ENCODE results near the gene IGFBP5. TPM values are rescaled to one million over a fixed set of nuclear protein-coding genes. Genes with fewer than 3 reads are reported as not detected.

The IGFBP5 gene
- total RNA-seq, 1 experiment from 2014 or later = 3.9 TPM

GRCh38 chr2:216649574-216649973 lies 45.8 kb downstream of the IGFBP5 start:
- no peak overlapping the region for H3K27ac ChIP-seq (ENCODE audit: low read depth, low read length)
- POLR2A ChIA-PET = no interaction called here
- peaks cover 9% of the 10 kb centered on the region; the same call in 1 of the 2 replicates for H3K79me2 ChIP-seq (ENCODE audit: insufficient read depth, low read length)
- intact Hi-C loops (cut with micrococcal nuclease) = no loop called here
- ATAC-seq (no peak), DNase-seq (ENCODE audit: low read depth, low spot score) (no peak)
- H3K4me3 ChIP-seq (replicated peaks in 1 of 2; ENCODE audit: low read depth in 1 of 2, low read length in 2 of 2) = no peak overlapping the region
- RAD21 ChIA-PET (ENCODE audit: low non-redundant PET in 1 of 2, low total read pairs in 2 of 2, uncharacterized antibody in 2 of 2, unreplicated experiment in 2 of 2) = no interaction called here
- no peaks in the 10 kb centered on the region for H4K20me1 ChIP-seq (ENCODE audit: insufficient read depth)
- no peak overlapping the region for H3K4me2 ChIP-seq (ENCODE audit: low read length)
- TF ChIP-seq RAD21 (IDR thresholded peaks at IDR 0.05; ENCODE audit: low read depth) = no peak
- no peak for TF ChIP-seq YY1 (IDR thresholded peaks at IDR 0.05; ENCODE audit: extremely low read depth, insufficient replicate concordance, low read depth, low read length)
- no peak for TF ChIP-seq SIN3A (IDR thresholded peaks at IDR 0.05; ENCODE audit: low read depth)
- no peak for TF ChIP-seq SP1 (IDR thresholded peaks at IDR 0.05; ENCODE audit: low read depth)
- no peak for TF ChIP-seq POLR2AphosphoS5 (IDR thresholded peaks at IDR 0.05; ENCODE audit: low read depth, low read length)
- no peak for TF ChIP-seq TCF7L2 (IDR thresholded peaks at IDR 0.05; ENCODE audit: borderline replicate concordance, extremely low read depth, insufficient read depth, insufficient read length)
- TF ChIP-seq, protein P1, sequence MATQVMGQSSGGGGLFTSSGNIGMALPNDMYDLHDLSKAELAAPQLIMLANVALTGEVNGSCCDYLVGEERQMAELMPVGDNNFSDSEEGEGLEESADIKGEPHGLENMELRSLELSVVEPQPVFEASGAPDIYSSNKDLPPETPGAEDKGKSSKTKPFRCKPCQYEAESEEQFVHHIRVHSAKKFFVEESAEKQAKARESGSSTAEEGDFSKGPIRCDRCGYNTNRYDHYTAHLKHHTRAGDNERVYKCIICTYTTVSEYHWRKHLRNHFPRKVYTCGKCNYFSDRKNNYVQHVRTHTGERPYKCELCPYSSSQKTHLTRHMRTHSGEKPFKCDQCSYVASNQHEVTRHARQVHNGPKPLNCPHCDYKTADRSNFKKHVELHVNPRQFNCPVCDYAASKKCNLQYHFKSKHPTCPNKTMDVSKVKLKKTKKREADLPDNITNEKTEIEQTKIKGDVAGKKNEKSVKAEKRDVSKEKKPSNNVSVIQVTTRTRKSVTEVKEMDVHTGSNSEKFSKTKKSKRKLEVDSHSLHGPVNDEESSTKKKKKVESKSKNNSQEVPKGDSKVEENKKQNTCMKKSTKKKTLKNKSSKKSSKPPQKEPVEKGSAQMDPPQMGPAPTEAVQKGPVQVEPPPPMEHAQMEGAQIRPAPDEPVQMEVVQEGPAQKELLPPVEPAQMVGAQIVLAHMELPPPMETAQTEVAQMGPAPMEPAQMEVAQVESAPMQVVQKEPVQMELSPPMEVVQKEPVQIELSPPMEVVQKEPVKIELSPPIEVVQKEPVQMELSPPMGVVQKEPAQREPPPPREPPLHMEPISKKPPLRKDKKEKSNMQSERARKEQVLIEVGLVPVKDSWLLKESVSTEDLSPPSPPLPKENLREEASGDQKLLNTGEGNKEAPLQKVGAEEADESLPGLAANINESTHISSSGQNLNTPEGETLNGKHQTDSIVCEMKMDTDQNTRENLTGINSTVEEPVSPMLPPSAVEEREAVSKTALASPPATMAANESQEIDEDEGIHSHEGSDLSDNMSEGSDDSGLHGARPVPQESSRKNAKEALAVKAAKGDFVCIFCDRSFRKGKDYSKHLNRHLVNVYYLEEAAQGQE (IDR thresholded peaks at IDR 0.05; ENCODE audit: low read depth) = no peak
- TF ChIP-seq FOSL1 (IDR thresholded peaks at IDR 0.05; ENCODE audit: low read depth) = no peak
- no peak for TF ChIP-seq EZH2 (IDR thresholded peaks at IDR 0.05)
- TF ChIP-seq JUND (IDR thresholded peaks at IDR 0.05) = no peak
- TF ChIP-seq ZBTB33 (IDR thresholded peaks at IDR 0.05; ENCODE audit: extremely low read depth, insufficient replicate concordance, low read length) = no peak
- no peak for TF ChIP-seq ZNF274 (IDR thresholded peaks at IDR 0.05; ENCODE audit: low read depth, low read length)
- no peak for TF ChIP-seq POLR2A (IDR thresholded peaks at IDR 0.05; ENCODE audit: borderline replicate concordance, extremely low read depth, insufficient read depth, insufficient read length)
- no peak for TF ChIP-seq CTCF (IDR thresholded peaks at IDR 0.05 in 2 of 3, conservative IDR thresholded peaks at IDR 0.05 in 1 of 3; ENCODE audit: borderline replicate concordance in 1 of 3, insufficient read depth in 1 of 3, low read depth in 2 of 3, low read length in 2 of 3)
- TF ChIP-seq, protein P2, sequence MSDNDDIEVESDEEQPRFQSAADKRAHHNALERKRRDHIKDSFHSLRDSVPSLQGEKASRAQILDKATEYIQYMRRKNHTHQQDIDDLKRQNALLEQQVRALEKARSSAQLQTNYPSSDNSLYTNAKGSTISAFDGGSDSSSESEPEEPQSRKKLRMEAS (IDR thresholded peaks at IDR 0.05) = no peak
- TF ChIP-seq ATF3 (IDR thresholded peaks at IDR 0.05) = no peak
- no peak for TF ChIP-seq EZH2phosphoT487 (IDR thresholded peaks at IDR 0.05; ENCODE audit: borderline replicate concordance)
- TF ChIP-seq ELF1 (IDR thresholded peaks at IDR 0.05; ENCODE audit: borderline replicate concordance, low read depth) = no peak
- H3K9ac ChIP-seq (ENCODE audit: low read length) = no peak overlapping the region
- H3K36me3 ChIP-seq (ENCODE audit: control insufficient read depth in 1 of 2, insufficient read depth in 2 of 2, low read length in 2 of 2) = no peaks in the 10 kb centered on the region
- H3K9me2 ChIP-seq (ENCODE audit: insufficient read depth) = no peaks in the 10 kb centered on the region
- H3K9me3 ChIP-seq (ENCODE audit: control insufficient read depth in 1 of 2, insufficient read depth in 1 of 2, low read depth in 1 of 2, low read length in 2 of 2) = no peaks in the 10 kb centered on the region
- BruUV-seq (replicated peaks) = no TSS peak
- no peaks in the 10 kb centered on the region for H3K27me3 ChIP-seq (ENCODE audit: insufficient read depth, low read length)
- peaks cover 2 to 22% of the 10 kb centered on the region in 2 experiments; a peak in 1 of 4 replicates for H3K4me1 ChIP-seq (ENCODE audit: control insufficient read depth in 1 of 2, insufficient read depth in 2 of 2, low read length in 2 of 2)
- CTCF ChIA-PET = interaction anchor here (1.6 kb wide), 1 partner anchor 427 kb away, joined by 3 read pairs; no protein-coding TSS in a partner anchor
- no peak overlapping the region for H2AFZ ChIP-seq (ENCODE audit: low read depth, low read length, poor library complexity, severe bottlenecking)
